A673 (cell line): ENCODE results near the gene PRKCA. TPM values are rescaled to one million over a fixed set of nuclear protein-coding genes. Genes with fewer than 3 reads are reported as not detected.
"Not testable (repeated sequence)": the region's sequence is repeated elsewhere in the genome, so short reads cannot be mapped to it uniquely, and the experiment has no call there.

Experiments used
- BruUV-seq: library from RNA; stranded (reverse); fragments of 400-500 nt; replicated peaks from 2 replicates; lab custom pipeline; 2021; lab: Mats Ljungman, UMichigan
- CTCF ChIA-PET: fragments of 300-600 bp; sonication (Branson Sonifier 250); formaldehyde crosslinking; loops from one replicate; lab custom pipeline; 2022; ENCODE audit warnings: antibody characterized with exemption; lab: Charles Lee
- POLR2A ChIA-PET: fragments of 300-600 bp; sonication (Branson Sonifier 250); formaldehyde crosslinking; loops from one replicate; lab custom pipeline; 2022; ENCODE audit warnings: antibody characterized with exemption; ENCODE audit not compliant: low non-redundant PET; lab: Charles Lee
- DNase-seq: peaks from one replicate; pipeline ENCODE4 v3.0.0-alpha.2; 2015; ENCODE audit warnings: low spot score
- H3K27ac ChIP-seq: fragments of 200-600 bp; sonication (generic); 2 replicates; pipeline ENCODE4 v1.5.1; 2016; ENCODE audit warnings: mixed run types, low read depth, mild to moderate bottlenecking, mixed read lengths, antibody characterized with exemption, low read length; ENCODE audit not compliant: poor library complexity, severe bottlenecking
- H3K27me3 ChIP-seq: fragments of 200-600 bp; sonication (generic); replicated peaks from 2 replicates; pipeline ENCODE4 v1.6.1; 2017; ENCODE audit warnings: mixed run types, low read depth, mild to moderate bottlenecking, mixed read lengths, antibody characterized with exemption, low read length; ENCODE audit not compliant: insufficient read depth, poor library complexity
- H3K36me3 ChIP-seq: fragments of 200-600 bp; sonication (generic); 2 replicates; pipeline ENCODE4 v1.6.1; 2016; ENCODE audit warnings: mixed run types, mild to moderate bottlenecking, mixed read lengths, antibody characterized with exemption, low read length; ENCODE audit not compliant: insufficient read depth, poor library complexity, severe bottlenecking
- H3K4me1 ChIP-seq: fragments of 200-600 bp; sonication (generic); 2 replicates; pipeline ENCODE4 v1.6.1; 2017; ENCODE audit warnings: mixed run types, mild to moderate bottlenecking, mixed read lengths, antibody characterized with exemption, low read length; ENCODE audit not compliant: insufficient read depth, poor library complexity, severe bottlenecking
- H3K4me3 ChIP-seq: fragments of 200-600 bp; sonication (generic); 2 replicates; pipeline ENCODE4 v1.5.1; 2016; ENCODE audit warnings: low read depth, mixed run types, mild to moderate bottlenecking, mixed read lengths, low read length; ENCODE audit not compliant: poor library complexity, severe bottlenecking
- H3K9me3 ChIP-seq: fragments of 200-600 bp; sonication (generic); 2 replicates; pipeline ENCODE4 v1.6.1; 2016; ENCODE audit warnings: mixed run types, low read depth, mild to moderate bottlenecking, mixed read lengths, antibody characterized with exemption, low read length; ENCODE audit not compliant: poor library complexity, severe bottlenecking
- CTCF ChIP-seq: fragments of 300-800, 200-600 bp; sonication (generic); conservative IDR thresholded peaks from 2 replicates; pipeline ENCODE4 v1.5.1; 2017; ENCODE audit warnings: low read depth, mild to moderate bottlenecking, antibody characterized with exemption, low read length, moderate library complexity, mixed read lengths
- EZH2 ChIP-seq: fragments of 200-600 bp; sonication (generic); IDR thresholded peaks from 2 replicates; pipeline ENCODE4 v1.6.1; 2017; ENCODE audit warnings: borderline replicate concordance, low read depth, mild to moderate bottlenecking, mixed read lengths, antibody characterized with exemption, low read length; ENCODE audit not compliant: poor library complexity, severe bottlenecking
- intact Hi-C: fragments of 100-400 bp; cut with micrococcal nuclease; formaldehyde crosslinking; loops from one replicate; pipeline ENCODE4 v1.10.0; 2022; ENCODE audit not compliant: unreplicated experiment
- total RNA-seq: library from RNA; stranded (reverse); gene quantifications from 2 replicates; pipeline ENCODE4 v1.2.3, GENCODE V29; 2021

The PRKCA gene
- total RNA-seq, 1 experiment from 2014 or later: 16.3 TPM

GRCh38 chr17:66292353-66292752, 10.1 kb upstream of the PRKCA start:
- Histone ChIP-seq H3K27me3 (no peaks in the 10 kb centered on the region), H3K36me3 (no peaks in the 10 kb centered on the region), H3K4me3 (no peak overlapping the region), H3K27ac (no peak overlapping the region), H3K9me3 (no peaks in the 10 kb centered on the region), H3K4me1 (no peaks in the 10 kb centered on the region)
- BruUV-seq: no TSS peak
- POLR2A ChIA-PET: no interaction called here
- DNase-seq: no peak
- CTCF ChIA-PET: no interaction called here
- intact Hi-C loops: no loop called here
- TF ChIP-seq EZH2 (no peak), CTCF (no peak)

- H3K27me3 ChIP-seq: no peaks in the 10 kb centered on the region
- ChIA-PET CTCF (no interaction called here), POLR2A (no interaction called here)
- BruUV-seq: no TSS peak
- H3K4me1 ChIP-seq: no peaks in the 10 kb centered on the region
- H3K4me3 ChIP-seq: no peak overlapping the region
- intact Hi-C loops: no loop called here
- no peak overlapping the region for H3K27ac ChIP-seq
- H3K9me3 ChIP-seq: no peaks in the 10 kb centered on the region
- TF ChIP-seq EZH2 (no peak), CTCF (no peak)
- no peaks in the 10 kb centered on the region for H3K36me3 ChIP-seq
- no peak for DNase-seq
Observed at GRCh38 chr17:66296289-66296725, 6.1 kb upstream of the PRKCA start.

GRCh38 chr17:66297443-66297842, 5.0 kb upstream of the PRKCA start:
- BruUV-seq, DNase-seq: not testable (repeated sequence)

GRCh38 chr17:66299711-66300110, 2.7 kb upstream of the PRKCA start:
- POLR2A ChIA-PET: no interaction called here
- CTCF ChIA-PET: no interaction called here
- Histone ChIP-seq H3K4me1 (no peaks in the 10 kb centered on the region), H3K27ac (no peak overlapping the region), H3K9me3 (no peaks in the 10 kb centered on the region), H3K4me3 (no peak overlapping the region), H3K36me3 (no peaks in the 10 kb centered on the region), H3K27me3 (no peaks in the 10 kb centered on the region)
- TF ChIP-seq CTCF (no peak), EZH2 (no peak)
- intact Hi-C loops: loop anchor here (10.0 kb wide), 1 partner anchor 125 kb away; no protein-coding TSS in a partner anchor
- no TSS peak for BruUV-seq
- DNase-seq: no peak

More at GRCh38 chr17:66297443-66297842, 5.0 kb upstream of the PRKCA start:
- H3K36me3 ChIP-seq, H3K4me1 ChIP-seq, H3K27ac ChIP-seq, H3K4me3 ChIP-seq, POLR2A ChIA-PET, H3K9me3 ChIP-seq, intact Hi-C loops, H3K27me3 ChIP-seq: not testable (repeated sequence)
- CTCF ChIA-PET: interaction anchor here (0.6 kb wide), 1 partner anchor 1991 kb away, joined by 13 read pairs; no protein-coding TSS in a partner anchor
